Ascending aorta (tissue), 2 donors: ENCODE measurements around the gene ZNF746. TPM values are rescaled to one million over a fixed set of nuclear protein-coding genes. Genes with fewer than 3 reads are reported as not detected.

Experiments
- DNase-seq, 2 donors: peaks; one replicate each; pipeline ENCODE4 v3.0.0-alpha.2; 2019; ENCODE audit warnings: low spot score in 2 of 2
- H3K27ac ChIP-seq, 2 donors: fragments of 200-600 bp; sonication (generic); one replicate each; pipeline ENCODE4 v1.5.1; 2016 to 2017; ENCODE audit warnings: mild to moderate bottlenecking in 1 of 2
- H3K27me3 ChIP-seq: fragments of 200-600 bp; sonication (generic); one replicate; pipeline ENCODE4 v1.5.1; 2017
- H3K36me3 ChIP-seq, 2 donors: fragments of 200-600 bp; sonication (generic); one replicate each; pipeline ENCODE4 v1.5.1; 2016
- H3K4me1 ChIP-seq, 2 donors: fragments of 200-600 bp; sonication (generic); one replicate each; pipeline ENCODE4 v1.5.1; 2016 to 2017; ENCODE audit warnings: mild to moderate bottlenecking in 1 of 2
- H3K4me3 ChIP-seq, 2 donors: fragments of 200-600 bp; sonication (generic); one replicate each; pipeline ENCODE4 v1.5.1; 2016 to 2017; ENCODE audit warnings: mild to moderate bottlenecking in 1 of 2
- H3K9me3 ChIP-seq, 2 donors: fragments of 200-600 bp; sonication (generic); one replicate each; pipeline ENCODE4 v1.5.1; 2016
- intact Hi-C: fragments of 100-400 bp; cut with DNase I; formaldehyde crosslinking; loops from one replicate; pipeline ENCODE4 v1.15.1; 2023
- total RNA-seq: library from RNA; depleted of rRNA; stranded (reverse); fragments of >200 nt; gene quantifications from one replicate; pipeline ENCODE4 v1.1.0, GENCODE V29; 2016
- TF ChIP-seq, protein P1 (sequence below), 3 experiments: fragments of 200-600 bp in 2 of 3; fragments of 450-650 bp in 1 of 3; sonication (generic) in 2 of 3; IDR thresholded peaks; one replicate each; pipeline ENCODE4 v1.5.1; 2016 to 2019; ENCODE audit warnings: antibody characterized with exemption in 3 of 3, mild to moderate bottlenecking in 1 of 3, moderate library complexity in 1 of 3

Gene ZNF746
- total RNA-seq, 1 donor from 2014 or later = 27.5 TPM

DNA sequence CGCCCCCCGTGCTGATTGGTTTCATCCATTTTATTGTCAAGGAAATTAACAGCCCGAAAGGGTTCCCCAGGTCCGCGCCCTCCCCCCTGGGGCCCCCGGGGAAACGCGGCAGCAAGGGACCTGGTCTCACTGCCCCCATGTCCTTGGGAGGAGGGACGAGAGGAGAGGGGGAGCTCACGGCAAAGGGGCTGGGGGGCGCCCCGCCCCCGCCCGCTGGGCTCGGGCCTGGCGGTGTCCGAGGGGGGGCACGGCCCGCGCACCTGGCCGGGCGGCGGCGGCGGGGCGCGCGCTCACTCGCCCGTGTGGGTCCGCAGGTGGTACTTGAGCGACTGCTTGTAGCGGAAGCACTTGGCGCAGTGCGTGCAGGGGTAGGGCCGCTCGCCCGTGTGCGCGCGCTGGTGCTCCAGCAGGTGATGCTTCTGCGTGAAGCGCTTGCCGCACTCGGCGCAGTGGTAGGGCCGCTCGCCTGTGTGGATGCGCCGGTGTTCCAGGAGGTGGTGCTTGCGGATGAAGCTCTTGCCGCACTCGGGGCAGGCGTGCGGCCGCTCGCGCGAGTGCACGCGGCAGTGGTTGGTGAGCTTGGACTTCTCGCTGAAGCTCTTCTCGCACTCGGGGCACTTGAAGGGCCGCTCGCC, 66.0 kb downstream of the ZNF746 start:
- intact Hi-C loops = no loop called here
- no peak for DNase-seq
- Histone ChIP-seq H3K9me3 (no peaks in the 10 kb centered on the region), H3K36me3 (peaks cover 35 to 52% of the 10 kb centered on the region in 2 donors), H3K27ac (no peak overlapping the region), H3K4me1 (no peaks in the 10 kb centered on the region), H3K27me3 (no peaks in the 10 kb centered on the region), H3K4me3 (no peak overlapping the region)
- TF ChIP-seq, protein P1, sequence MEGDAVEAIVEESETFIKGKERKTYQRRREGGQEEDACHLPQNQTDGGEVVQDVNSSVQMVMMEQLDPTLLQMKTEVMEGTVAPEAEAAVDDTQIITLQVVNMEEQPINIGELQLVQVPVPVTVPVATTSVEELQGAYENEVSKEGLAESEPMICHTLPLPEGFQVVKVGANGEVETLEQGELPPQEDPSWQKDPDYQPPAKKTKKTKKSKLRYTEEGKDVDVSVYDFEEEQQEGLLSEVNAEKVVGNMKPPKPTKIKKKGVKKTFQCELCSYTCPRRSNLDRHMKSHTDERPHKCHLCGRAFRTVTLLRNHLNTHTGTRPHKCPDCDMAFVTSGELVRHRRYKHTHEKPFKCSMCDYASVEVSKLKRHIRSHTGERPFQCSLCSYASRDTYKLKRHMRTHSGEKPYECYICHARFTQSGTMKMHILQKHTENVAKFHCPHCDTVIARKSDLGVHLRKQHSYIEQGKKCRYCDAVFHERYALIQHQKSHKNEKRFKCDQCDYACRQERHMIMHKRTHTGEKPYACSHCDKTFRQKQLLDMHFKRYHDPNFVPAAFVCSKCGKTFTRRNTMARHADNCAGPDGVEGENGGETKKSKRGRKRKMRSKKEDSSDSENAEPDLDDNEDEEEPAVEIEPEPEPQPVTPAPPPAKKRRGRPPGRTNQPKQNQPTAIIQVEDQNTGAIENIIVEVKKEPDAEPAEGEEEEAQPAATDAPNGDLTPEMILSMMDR (IDR thresholded peaks at IDR 0.05) = no peak

DNA sequence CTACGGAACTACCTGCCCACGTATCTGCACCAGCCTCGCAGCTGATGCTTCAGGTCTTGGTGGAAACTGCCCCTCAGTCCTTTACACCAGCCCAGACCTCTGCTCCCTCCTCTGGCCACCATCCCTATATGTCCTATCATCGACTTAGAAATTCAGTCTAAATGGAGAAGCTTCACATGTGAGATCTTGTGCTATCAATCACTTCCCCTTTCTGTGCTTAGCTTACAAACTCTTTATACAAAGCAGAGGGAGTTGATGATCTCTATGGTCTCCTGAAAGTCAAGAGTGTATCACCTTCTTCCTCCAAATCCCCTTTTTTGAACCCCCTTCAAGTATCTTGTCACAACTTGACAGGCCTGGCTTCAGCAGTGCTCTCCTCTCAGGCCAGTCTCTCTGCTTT, 67.4 kb downstream of the ZNF746 start:
- Histone ChIP-seq H3K27ac (no peak overlapping the region), H3K27me3 (no peaks in the 10 kb centered on the region), H3K9me3 (no peaks in the 10 kb centered on the region), H3K36me3 (peaks cover 24 to 41% of the 10 kb centered on the region in 2 donors), H3K4me3 (no peak overlapping the region), H3K4me1 (no peaks in the 10 kb centered on the region)
- TF ChIP-seq, protein P1 (IDR thresholded peaks at IDR 0.05) = no peak
- intact Hi-C loops = no loop called here
- DNase-seq = no peak

DNA sequence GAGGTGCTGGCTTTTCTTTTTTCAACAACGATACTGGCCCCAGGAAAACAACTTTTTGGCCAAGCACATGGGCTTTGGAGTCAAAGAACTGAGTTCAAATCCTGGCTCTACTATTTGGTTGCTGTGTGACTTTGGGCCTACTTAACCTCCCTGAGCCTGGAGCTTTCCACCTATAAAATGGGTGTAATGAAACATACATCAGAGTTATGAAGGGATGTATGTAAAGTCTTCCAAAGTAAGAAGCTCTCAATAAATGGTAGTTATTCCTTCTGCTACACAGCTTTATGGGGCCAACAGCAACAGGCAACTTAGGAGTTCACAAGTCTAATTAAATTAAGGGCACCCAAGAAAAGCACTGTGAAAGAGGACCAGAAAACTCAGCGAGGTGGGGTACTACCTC, 69.7 kb downstream of the ZNF746 start:
- no peak overlapping the region for H3K27ac ChIP-seq
- H3K4me3 ChIP-seq = no peak overlapping the region
- intact Hi-C loops = no loop called here
- no peaks in the 10 kb centered on the region for H3K27me3 ChIP-seq
- no peaks in the 10 kb centered on the region for H3K9me3 ChIP-seq
- DNase-seq = no peak
- TF ChIP-seq, protein P1 (IDR thresholded peaks at IDR 0.05) = no peak
- peaks cover 0 to 1% of the 10 kb centered on the region in 2 donors for H3K4me1 ChIP-seq
- peaks cover 16 to 24% of the 10 kb centered on the region in 2 donors for H3K36me3 ChIP-seq

DNA sequence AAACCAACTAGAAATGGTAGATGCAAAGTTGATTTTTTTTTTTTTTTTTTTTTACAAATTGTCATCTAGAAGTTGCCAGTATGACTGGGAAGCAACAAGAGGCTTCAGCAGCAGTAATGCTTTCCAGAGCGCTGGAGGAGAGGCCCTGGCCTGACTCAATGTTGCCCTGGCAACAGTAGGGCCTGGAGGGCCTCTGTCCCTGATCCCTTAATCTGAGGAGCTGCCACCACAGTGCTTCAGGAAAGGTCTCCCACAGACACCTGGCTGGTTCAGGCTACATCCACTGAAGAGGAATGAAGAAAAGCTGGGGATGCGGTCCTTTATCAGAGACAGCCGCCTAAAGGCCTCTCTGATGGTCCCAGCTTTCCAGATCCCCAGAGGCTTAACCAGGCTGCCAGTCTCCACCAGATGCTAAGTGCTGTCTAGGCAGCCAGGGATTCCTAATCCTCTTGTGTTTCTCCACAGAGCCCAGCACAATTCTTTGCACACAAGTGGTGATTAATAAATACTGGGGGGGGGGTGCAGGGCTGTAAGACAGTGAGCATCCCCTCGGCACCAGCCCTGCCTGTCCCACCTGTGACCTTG, 70.4 kb downstream of the ZNF746 start:
- Histone ChIP-seq H3K4me1 (peaks cover 0 to 3% of the 10 kb centered on the region in 2 donors), H3K27ac (no peak overlapping the region), H3K4me3 (no peak overlapping the region), H3K36me3 (peaks cover 9 to 17% of the 10 kb centered on the region in 2 donors), H3K27me3 (no peaks in the 10 kb centered on the region), H3K9me3 (no peaks in the 10 kb centered on the region)
- DNase-seq = no peak
- TF ChIP-seq, protein P1 (IDR thresholded peaks at IDR 0.05) = no peak
- intact Hi-C loops = no loop called here

DNA sequence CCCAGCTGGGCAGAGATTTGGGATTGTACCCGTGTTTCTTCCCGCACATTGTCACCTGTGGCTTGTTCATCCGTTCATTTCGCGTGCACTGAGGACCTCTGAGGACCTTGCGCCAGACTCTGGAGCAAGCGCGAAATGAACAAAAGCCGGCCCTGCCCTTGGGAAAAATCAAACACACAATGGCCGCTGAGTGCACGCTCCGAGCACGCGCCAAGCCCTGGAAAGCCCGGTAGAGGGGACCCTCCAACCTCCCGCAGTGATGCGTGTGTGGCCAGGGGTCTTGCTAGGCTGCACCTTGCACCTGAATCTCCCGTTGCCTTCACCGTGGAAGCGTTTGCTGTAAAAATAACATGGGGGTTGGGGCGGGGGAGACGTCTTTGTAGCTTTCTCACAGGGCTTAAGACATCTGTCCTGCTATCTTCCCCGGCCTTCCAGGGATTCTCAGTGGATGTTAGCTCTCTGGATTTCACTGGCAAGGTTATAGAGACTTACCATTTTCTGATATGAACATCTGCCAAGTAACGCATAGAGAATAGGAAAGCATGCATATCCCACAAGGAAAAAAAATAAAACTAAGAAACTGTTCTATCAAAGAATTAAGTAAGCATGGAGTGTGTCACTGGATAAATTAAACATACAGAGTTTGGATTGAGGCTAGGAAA, 74.0 kb downstream of the ZNF746 start:
- TF ChIP-seq, protein P1 (IDR thresholded peaks at IDR 0.05) = no peak
- intact Hi-C loops = loop anchor here (2.0 kb wide), 1 partner anchor 73 kb away; the partner anchor contains the start of gene ZNF746

More for the DNA sequence above, 74.0 kb downstream of the ZNF746 start:
- Histone ChIP-seq H3K4me1 (peaks cover 0 to 3% of the 10 kb centered on the region in 2 donors), H3K27me3 (no peaks in the 10 kb centered on the region), H3K4me3 (peak overlapping the region; percentile 50 to 64), H3K36me3 (no peaks in the 10 kb centered on the region), H3K9me3 (no peaks in the 10 kb centered on the region), H3K27ac (no peak overlapping the region)
- DNase-seq = no peak
